ENCODE measurements around the gene TDRD7. TPM values are rescaled to one million over a fixed set of nuclear protein-coding genes. Genes with fewer than 3 reads are reported as not detected.

TDRD7 gene
- total RNA-seq, 1 experiment from 2014 or later, result 22.0 TPM

- Mint-ChIP-seq H3K27me3 (ENCODE audit: insufficient read depth, unreplicated experiment) (no peaks in the 10 kb centered on the region), H3K4me1 (ENCODE audit: low read depth, unreplicated experiment) (peaks cover 36% of the 10 kb centered on the region), H3K9me3 (ENCODE audit: unreplicated experiment) (peaks cover 12% of the 10 kb centered on the region), H3K27ac (ENCODE audit: unreplicated experiment) (peak overlapping the region; percentile 71), H3K4me3 (ENCODE audit: unreplicated experiment) (no peak overlapping the region), H3K36me3 (ENCODE audit: insufficient read depth, unreplicated experiment) (peaks cover 5% of the 10 kb centered on the region)
- no peak for TF ChIP-seq CTCF (IDR thresholded peaks at IDR 0.05; ENCODE audit: insufficient read depth in 1 of 2, low read depth in 1 of 2, low read length in 1 of 2, severe bottlenecking in 1 of 2, unreplicated experiment in 1 of 2)
- no TSS peak for BruUV-seq (replicated peaks)
- DNase-seq, result no peak
- Histone ChIP-seq H3K4me1 (peaks cover 35% of the 10 kb centered on the region), H3K27me3 (replicated peaks; ENCODE audit: control insufficient read depth, insufficient read depth, low read length) (no peaks in the 10 kb centered on the region), H3K4me3 (ENCODE audit: low read depth, low read length) (no peak overlapping the region), H3K9me3 (peaks cover 15% of the 10 kb centered on the region), H3K36me3 (ENCODE audit: control insufficient read depth, insufficient read depth, low read length) (peaks cover 1% of the 10 kb centered on the region; the same call in 1 of the 2 replicates)
- CTCF ChIA-PET, result no interaction called here
- intact Hi-C loops (cut with micrococcal nuclease; ENCODE audit: unreplicated experiment), result no loop called here
- POLR2A ChIA-PET, result interaction anchor here (0.5 kb wide), 1 partner anchor 52 kb away, joined by 6 read pairs; no protein-coding TSS in a partner anchor
Observed at GRCh38 chr9:97405551-97405950, 6.3 kb upstream of the TDRD7 start.

GRCh38 chr9:97406620-97407177 is 5.2 kb upstream of the TDRD7 start:
- no TSS peak for BruUV-seq (replicated peaks)
- Histone ChIP-seq H3K4me1 (peaks cover 35% of the 10 kb centered on the region), H3K27me3 (replicated peaks; ENCODE audit: control insufficient read depth, insufficient read depth, low read length) (no peaks in the 10 kb centered on the region), H3K9me3 (peaks cover 15% of the 10 kb centered on the region), H3K4me3 (ENCODE audit: low read depth, low read length) (no peak overlapping the region), H3K36me3 (ENCODE audit: control insufficient read depth, insufficient read depth, low read length) (peaks cover 1% of the 10 kb centered on the region; the same call in 1 of the 2 replicates)
- CTCF ChIA-PET, result interaction anchor here (0.9 to 1.4 kb wide), 4 partner anchors 34 to 531 kb away, joined by 3 to 4 read pairs (median 4); partner anchors contain the start of gene TMOD1
- Mint-ChIP-seq H3K27me3 (ENCODE audit: insufficient read depth, unreplicated experiment) (no peaks in the 10 kb centered on the region), H3K4me3 (ENCODE audit: unreplicated experiment) (peak overlapping the region; percentile 11), H3K9me3 (ENCODE audit: unreplicated experiment) (peaks cover 12% of the 10 kb centered on the region), H3K4me1 (ENCODE audit: low read depth, unreplicated experiment) (peaks cover 36% of the 10 kb centered on the region), H3K36me3 (ENCODE audit: insufficient read depth, unreplicated experiment) (peaks cover 5% of the 10 kb centered on the region), H3K27ac (ENCODE audit: unreplicated experiment) (peak overlapping the region; percentile 82)
- POLR2A ChIA-PET, result no interaction called here
- DNase-seq, result peak in 1 of 2 experiments; percentile 47
- no peak for TF ChIP-seq CTCF (IDR thresholded peaks at IDR 0.05; ENCODE audit: insufficient read depth in 1 of 2, low read depth in 1 of 2, low read length in 1 of 2, severe bottlenecking in 1 of 2, unreplicated experiment in 1 of 2)
- intact Hi-C loops (cut with micrococcal nuclease; ENCODE audit: unreplicated experiment), result loop anchor here (1.0 kb wide), 2 partner anchors 22 to 34 kb away; no protein-coding TSS in a partner anchor

- peaks cover 8% of the 10 kb centered on the region for H3K9me3 Mint-ChIP-seq (ENCODE audit: unreplicated experiment)
- peak overlapping the region; percentile 82 for H3K27ac Mint-ChIP-seq (ENCODE audit: unreplicated experiment)
- no peak overlapping the region for H3K4me3 Mint-ChIP-seq (ENCODE audit: unreplicated experiment)
- ChIA-PET POLR2A (no interaction called here), CTCF (no interaction called here)
- H3K27me3 Mint-ChIP-seq (ENCODE audit: insufficient read depth, unreplicated experiment), result no peaks in the 10 kb centered on the region
- H3K4me1 Mint-ChIP-seq (ENCODE audit: low read depth, unreplicated experiment), result peaks cover 46% of the 10 kb centered on the region
- Histone ChIP-seq H3K4me1 (peaks cover 35% of the 10 kb centered on the region), H3K4me3 (ENCODE audit: low read depth, low read length) (no peak overlapping the region), H3K9me3 (peaks cover 10% of the 10 kb centered on the region), H3K27me3 (replicated peaks; ENCODE audit: control insufficient read depth, insufficient read depth, low read length) (no peaks in the 10 kb centered on the region), H3K36me3 (ENCODE audit: control insufficient read depth, insufficient read depth, low read length) (peaks cover 1% of the 10 kb centered on the region; the same call in 1 of the 2 replicates)
- intact Hi-C loops (cut with micrococcal nuclease; ENCODE audit: unreplicated experiment), result no loop called here
- peaks cover 5% of the 10 kb centered on the region for H3K36me3 Mint-ChIP-seq (ENCODE audit: insufficient read depth, unreplicated experiment)
- no TSS peak for BruUV-seq (replicated peaks)
- DNase-seq, result no peak
- TF ChIP-seq CTCF (IDR thresholded peaks at IDR 0.05; ENCODE audit: insufficient read depth in 1 of 2, low read depth in 1 of 2, low read length in 1 of 2, severe bottlenecking in 1 of 2, unreplicated experiment in 1 of 2), result no peak
Observed at GRCh38 chr9:97408562-97408961, 3.3 kb upstream of the TDRD7 start.
